ENCODE measurements around the gene TMEM95. TPM values are rescaled to one million over a fixed set of nuclear protein-coding genes. Genes with fewer than 3 reads are reported as not detected.
"Not testable (repeated sequence)": the region's sequence is repeated elsewhere in the genome, so short reads cannot be mapped to it uniquely, and the experiment has no call there.

The TMEM95 gene
- total and polyA plus RNA-seq, 2 experiments from 2014 or later = not detected

GRCh38 chr17:7329997-7330637, 24.8 kb upstream of the TMEM95 start:
- H3K9me3 ChIP-seq (ENCODE audit: low read depth) = no peaks in the 10 kb centered on the region
- peak overlapping the region; percentile 89 for H3K27ac ChIP-seq
- no peaks in the 10 kb centered on the region for H3K36me3 ChIP-seq
- H3K4me3 ChIP-seq = peak overlapping the region; percentile 81
- peak; percentile 79 to 86 for DNase-seq (ENCODE audit: low read depth in 1 of 2, low spot score in 1 of 2)
- TF ChIP-seq, protein P1, sequence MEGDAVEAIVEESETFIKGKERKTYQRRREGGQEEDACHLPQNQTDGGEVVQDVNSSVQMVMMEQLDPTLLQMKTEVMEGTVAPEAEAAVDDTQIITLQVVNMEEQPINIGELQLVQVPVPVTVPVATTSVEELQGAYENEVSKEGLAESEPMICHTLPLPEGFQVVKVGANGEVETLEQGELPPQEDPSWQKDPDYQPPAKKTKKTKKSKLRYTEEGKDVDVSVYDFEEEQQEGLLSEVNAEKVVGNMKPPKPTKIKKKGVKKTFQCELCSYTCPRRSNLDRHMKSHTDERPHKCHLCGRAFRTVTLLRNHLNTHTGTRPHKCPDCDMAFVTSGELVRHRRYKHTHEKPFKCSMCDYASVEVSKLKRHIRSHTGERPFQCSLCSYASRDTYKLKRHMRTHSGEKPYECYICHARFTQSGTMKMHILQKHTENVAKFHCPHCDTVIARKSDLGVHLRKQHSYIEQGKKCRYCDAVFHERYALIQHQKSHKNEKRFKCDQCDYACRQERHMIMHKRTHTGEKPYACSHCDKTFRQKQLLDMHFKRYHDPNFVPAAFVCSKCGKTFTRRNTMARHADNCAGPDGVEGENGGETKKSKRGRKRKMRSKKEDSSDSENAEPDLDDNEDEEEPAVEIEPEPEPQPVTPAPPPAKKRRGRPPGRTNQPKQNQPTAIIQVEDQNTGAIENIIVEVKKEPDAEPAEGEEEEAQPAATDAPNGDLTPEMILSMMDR (IDR thresholded peaks at IDR 0.05; ENCODE audit: low read depth, low read length) = no peak
- no peaks in the 10 kb centered on the region for H3K27me3 ChIP-seq
- peaks cover 12% of the 10 kb centered on the region for H3K4me1 ChIP-seq (ENCODE audit: low read depth)

GRCh38 chr17:7330638-7331015, 24.3 kb upstream of the TMEM95 start:
- Histone ChIP-seq H3K27me3 (no peaks in the 10 kb centered on the region), H3K9me3 (ENCODE audit: low read depth) (no peaks in the 10 kb centered on the region), H3K36me3 (no peaks in the 10 kb centered on the region), H3K4me1 (ENCODE audit: low read depth) (peaks cover 12% of the 10 kb centered on the region), H3K27ac (peak overlapping the region; percentile 89), H3K4me3 (peak overlapping the region; percentile 81)
- DNase-seq (ENCODE audit: low read depth in 1 of 2, low spot score in 1 of 2) = no peak
- TF ChIP-seq, protein P1 (IDR thresholded peaks at IDR 0.05; ENCODE audit: low read depth, low read length) = no peak

DNA sequence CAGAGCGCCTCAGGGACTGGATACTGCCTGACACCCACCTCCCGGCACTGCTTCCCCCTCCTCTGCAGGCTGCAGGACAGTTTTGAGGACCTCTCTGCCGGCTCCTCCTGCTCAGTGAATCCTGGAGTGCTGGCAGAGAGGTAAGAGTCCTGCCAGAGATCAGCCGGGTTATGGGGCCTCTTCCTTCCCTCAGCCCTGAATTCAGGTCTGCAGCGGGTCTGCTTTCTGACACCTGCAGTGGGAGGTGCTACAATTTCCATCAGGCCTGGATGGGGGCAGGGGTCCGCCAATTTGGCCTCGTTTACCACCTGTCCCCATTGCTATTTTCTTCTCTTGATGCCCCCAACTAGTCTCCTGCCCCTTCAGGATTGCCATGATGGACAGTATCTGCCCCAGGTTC, 22.8 kb upstream of the TMEM95 start:
- TF ChIP-seq, protein P1 (IDR thresholded peaks at IDR 0.05; ENCODE audit: low read depth, low read length) = no peak
- Histone ChIP-seq H3K9me3 (ENCODE audit: low read depth) (no peaks in the 10 kb centered on the region), H3K4me3 (no peak overlapping the region), H3K27ac (peak overlapping the region; percentile 52), H3K36me3 (no peaks in the 10 kb centered on the region), H3K4me1 (ENCODE audit: low read depth) (peaks cover 12% of the 10 kb centered on the region), H3K27me3 (no peaks in the 10 kb centered on the region)
- DNase-seq (ENCODE audit: low read depth in 1 of 2, low spot score in 1 of 2) = no peak

DNA sequence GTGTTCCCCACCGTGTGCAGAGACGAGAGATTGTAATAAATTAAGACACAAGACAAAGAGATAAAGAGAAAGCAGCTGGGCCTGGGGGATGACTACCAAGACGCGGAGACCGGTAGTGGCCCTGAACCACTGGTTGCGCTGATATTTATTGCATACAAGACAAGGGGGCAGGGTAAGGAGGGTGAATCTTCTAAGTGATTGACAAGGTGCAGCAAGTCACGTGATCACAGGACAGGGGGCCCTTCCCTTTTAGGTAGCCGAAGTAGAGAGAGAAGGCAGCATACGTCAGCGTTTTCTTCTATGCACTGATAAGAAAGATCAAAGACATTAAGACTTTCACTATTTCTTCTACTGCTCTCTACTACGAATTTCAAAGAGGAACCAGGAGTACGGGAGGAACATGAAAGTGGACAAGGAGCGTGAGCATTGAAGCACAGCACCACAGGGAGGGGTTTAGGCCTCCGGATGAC, 22.3 kb upstream of the TMEM95 start:
- H3K4me1 ChIP-seq (ENCODE audit: low read depth) = peaks cover 12% of the 10 kb centered on the region
- peak overlapping the region; percentile 69 for H3K27ac ChIP-seq
- not testable (repeated sequence) for H3K4me3 ChIP-seq; H3K36me3 ChIP-seq; H3K27me3 ChIP-seq; H3K9me3 ChIP-seq (ENCODE audit: low read depth); DNase-seq (ENCODE audit: low read depth in 1 of 2, low spot score in 1 of 2)

DNA sequence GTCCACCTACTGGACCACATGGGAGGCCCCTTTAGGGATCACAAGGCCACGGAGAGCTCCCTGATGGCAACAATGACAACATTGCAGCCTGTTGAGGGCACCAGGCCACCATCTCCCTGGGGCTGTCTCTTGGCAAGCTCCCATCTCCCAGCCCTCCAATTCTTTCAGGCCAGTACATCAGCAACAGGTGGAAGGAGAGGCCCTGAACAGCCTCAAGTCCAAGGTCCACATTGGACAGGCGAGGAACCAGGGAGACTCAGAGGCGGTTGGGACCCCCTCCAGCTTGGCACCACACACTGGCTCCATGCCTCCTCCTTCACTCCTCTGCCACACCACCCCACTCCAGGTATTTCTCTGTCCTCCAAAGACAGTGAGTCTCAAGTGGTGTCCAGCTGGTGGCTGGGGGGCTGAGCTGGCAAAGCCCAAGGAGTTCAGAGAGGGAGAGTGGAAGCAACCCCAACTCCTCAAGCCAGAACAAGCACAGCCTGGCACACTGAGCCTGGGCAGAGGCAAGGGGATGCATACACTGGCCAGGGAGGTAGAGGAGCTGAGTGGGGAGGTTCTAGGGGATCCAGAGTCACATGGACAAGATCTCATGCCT, 19.9 kb upstream of the TMEM95 start:
- no peaks in the 10 kb centered on the region for H3K9me3 ChIP-seq (ENCODE audit: low read depth)
- DNase-seq (ENCODE audit: low read depth in 1 of 2, low spot score in 1 of 2) = no peak
- no peak overlapping the region for H3K27ac ChIP-seq
- TF ChIP-seq, protein P1 (IDR thresholded peaks at IDR 0.05; ENCODE audit: low read depth, low read length) = no peak
- no peaks in the 10 kb centered on the region for H3K36me3 ChIP-seq
- H3K4me3 ChIP-seq = no peak overlapping the region
- no peaks in the 10 kb centered on the region for H3K27me3 ChIP-seq
- H3K4me1 ChIP-seq (ENCODE audit: low read depth) = peaks cover 7% of the 10 kb centered on the region

DNA sequence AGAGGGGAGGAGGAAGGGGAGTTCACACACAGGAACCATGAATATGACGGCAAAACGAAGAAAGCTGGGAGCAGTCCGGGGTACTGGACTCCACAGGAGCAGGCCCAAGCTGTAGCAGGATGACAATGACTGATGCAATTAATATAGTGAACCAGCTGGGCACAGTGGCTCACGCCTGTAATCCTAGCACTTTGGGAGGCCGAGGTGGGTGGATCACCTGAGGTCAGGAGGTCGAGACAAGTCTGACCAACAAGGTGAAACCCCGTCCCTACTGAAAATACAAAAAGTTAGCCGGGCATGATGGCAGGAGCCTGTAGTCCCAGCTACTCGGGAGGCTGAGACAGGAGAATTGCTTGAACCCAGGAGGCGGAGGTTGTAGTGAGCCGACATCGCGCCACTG, 19.2 kb upstream of the TMEM95 start:
- DNase-seq (ENCODE audit: low read depth in 1 of 2, low spot score in 1 of 2); H3K4me1 ChIP-seq (ENCODE audit: low read depth); H3K9me3 ChIP-seq (ENCODE audit: low read depth); H3K27me3 ChIP-seq; H3K4me3 ChIP-seq; H3K36me3 ChIP-seq; H3K27ac ChIP-seq: not testable (repeated sequence)

Data from cardiac muscle cell (in vitro differentiated cells and primary cell).